A549 (cell line): ENCODE results near the gene AIF1L. TPM values are rescaled to one million over a fixed set of nuclear protein-coding genes. Genes with fewer than 3 reads are reported as not detected.

Experiments used
- ATAC-seq, 2 experiments: fragments of 200-7000 bp in 1 of 2; fragments of >200 bp in 1 of 2; cut with Nextera tagmentation in 1 of 2; cut with Tn5 transposase in 1 of 2; 3 replicates each; pipeline versions ENCODE4 v1.8.0 to v1.9.1; 2018 to 2020; ENCODE audit warnings: mild to moderate bottlenecking in 1 of 2, moderate library complexity in 1 of 2
- CTCF ChIA-PET: fragments of 300-600 bp; sonication (Branson Sonifier 250); formaldehyde crosslinking; extraction: SDS; loops from one replicate; lab custom pipeline; 2021; ENCODE audit warnings: antibody characterized with exemption, inconsistent platforms; lab: Yijun Ruan, JAX
- POLR2A ChIA-PET: fragments of 350-600 bp; formaldehyde crosslinking; extraction: SDS; loops from one replicate; lab custom pipeline; 2021; ENCODE audit warnings: antibody characterized with exemption, inconsistent platforms; lab: Yijun Ruan, JAX
- DNase-seq, 2 experiments: peaks; one replicate each; pipeline versions ENCODE4 v3.0.0 to v3.0.0-alpha.2; 2011 to 2016; ENCODE audit warnings: low read depth in 1 of 2, low spot score in 1 of 2
- FAIRE-seq: peaks from 2 replicates; lab custom pipeline; 2011; peaks lifted over from hg19 to GRCh38; lab: Jason Lieb, UNC
- H3K27ac ChIP-seq, 2 experiments: fragments of >200 bp; sonication (Bioruptor Twin); formaldehyde crosslinking; 3 replicates each; pipeline ENCODE4 v1.5.1; 2016 to 2017
- H3K4me1 ChIP-seq: fragments of >200 bp; sonication (Bioruptor Twin); formaldehyde crosslinking; 3 replicates; pipeline ENCODE4 v1.6.1; 2016
- H3K4me2 ChIP-seq: fragments of >200 bp; sonication (Bioruptor Twin); formaldehyde crosslinking; 3 replicates; pipeline ENCODE4 v1.6.1; 2016
- H3K4me3 ChIP-seq: fragments of >200 bp; sonication (Bioruptor Twin); formaldehyde crosslinking; 3 replicates; pipeline ENCODE4 v1.5.1; 2016
- H3K9me3 ChIP-seq: fragments of >200 bp; sonication (Bioruptor Twin); formaldehyde crosslinking; 3 replicates; pipeline ENCODE4 v1.6.1; 2016
- EHF ChIP-seq: fragments of 250-450 bp; sonication (Bioruptor Pico); IDR thresholded peaks from 2 replicates; pipeline ENCODE4 v1.5.0; 2020; ENCODE audit warnings: mild to moderate bottlenecking
- EP300 ChIP-seq, 2 experiments: fragments of >200 bp; sonication (Bioruptor Twin); formaldehyde crosslinking; IDR thresholded peaks; 2 replicates in 1 of 2; 3 replicates in 1 of 2; pipeline ENCODE4 v1.6.1; 2016 to 2017
- FOSL2 ChIP-seq, 2 experiments: fragments of 450-650 bp in 1 of 2; fragments of >200 bp in 1 of 2; sonication (Bioruptor Twin) in 1 of 2; formaldehyde crosslinking; IDR thresholded peaks; 2 replicates each; pipeline versions ENCODE4 v1.5.0 to v1.6.1; 2016 to 2020; ENCODE audit warnings: mild to moderate bottlenecking in 1 of 2, moderate library complexity in 1 of 2
- GATA3 ChIP-seq: IDR thresholded peaks from 2 replicates; pipeline ENCODE4 v1.6.1; 2012; ENCODE audit warnings: borderline replicate concordance
- HEYL ChIP-seq: fragments of 250-450 bp; sonication (Bioruptor Pico); IDR thresholded peaks from 2 replicates; pipeline ENCODE4 v1.8.0; 2021; ENCODE audit warnings: mild to moderate bottlenecking, moderate library complexity
- HMGXB4 ChIP-seq: fragments of 250-450 bp; sonication (Bioruptor Pico); IDR thresholded peaks from 2 replicates; pipeline ENCODE4 v1.5.0; 2021; ENCODE audit warnings: mild to moderate bottlenecking, moderate library complexity, borderline replicate concordance
- HOXB13 ChIP-seq: fragments of 250-450 bp; sonication (Bioruptor Pico); IDR thresholded peaks from 2 replicates; pipeline ENCODE4 v1.5.0; 2020; ENCODE audit warnings: low read depth, mild to moderate bottlenecking, moderate library complexity
- HOXB5 ChIP-seq: fragments of 250-450 bp; sonication (Bioruptor Pico); IDR thresholded peaks from 2 replicates; pipeline ENCODE4 v1.5.0; 2020; ENCODE audit warnings: mild to moderate bottlenecking, moderate library complexity
- KDM1A ChIP-seq: fragments of 200-600 bp; sonication (generic); IDR thresholded peaks from 2 replicates; pipeline ENCODE4 v1.6.1; 2016; ENCODE audit warnings: low read depth, mild to moderate bottlenecking
- PHF8 ChIP-seq: fragments of 200-600 bp; sonication (generic); IDR thresholded peaks from 2 replicates; pipeline ENCODE4 v1.6.1; 2016; ENCODE audit warnings: low read depth, mild to moderate bottlenecking, antibody characterized with exemption, moderate library complexity, borderline replicate concordance
- RAD21 ChIP-seq, 2 experiments: fragments of >200 bp in 1 of 2; sonication (Bioruptor Twin) in 1 of 2; formaldehyde crosslinking in 1 of 2; IDR thresholded peaks in 1 of 2; conservative IDR thresholded peaks in 1 of 2; 2 replicates in 1 of 2; 3 replicates in 1 of 2; pipeline ENCODE4 v1.6.1; 2012 to 2018; ENCODE audit warnings: inconsistent platforms in 1 of 2
- RARB ChIP-seq: fragments of 250-450 bp; sonication (Bioruptor Pico); IDR thresholded peaks from 2 replicates; pipeline ENCODE4 v1.8.0; 2021; ENCODE audit warnings: mild to moderate bottlenecking, moderate library complexity
- RCOR1 ChIP-seq: fragments of 150-350 bp; IDR thresholded peaks from 2 replicates; pipeline ENCODE4 v1.6.1; 2014; ENCODE audit warnings: antibody characterized with exemption, low read length, low read depth
- SMC3 ChIP-seq: fragments of >200 bp; sonication (Bioruptor Twin); formaldehyde crosslinking; IDR thresholded peaks from 3 replicates; pipeline ENCODE4 v1.6.1; 2018; ENCODE audit warnings: inconsistent platforms
- TFCP2L1 ChIP-seq: fragments of 250-450 bp; sonication (Bioruptor Pico); IDR thresholded peaks from 2 replicates; pipeline ENCODE4 v1.5.0; 2021; ENCODE audit warnings: mild to moderate bottlenecking
- ZC3H11A ChIP-seq: fragments of 450-650 bp; IDR thresholded peaks from 2 replicates; pipeline ENCODE4 v1.6.1; 2014; ENCODE audit warnings: antibody characterized with exemption, mild to moderate bottlenecking
- ZSCAN20 ChIP-seq: fragments of 250-450 bp; sonication (Bioruptor Pico); IDR thresholded peaks from 2 replicates; pipeline ENCODE4 v1.8.0; 2022; ENCODE audit warnings: mild to moderate bottlenecking, moderate library complexity
- WGBS: methylation state at CpG from one replicate; pipeline ENCODE4 v1.1.6; 2017; ENCODE audit errors: missing lambda C conversion rate; 5-methylcytosine and 5-hydroxymethylcytosine counted together
- polyA plus RNA-seq, 4 experiments: library from polyadenylated mRNA; depleted of rRNA in 3 of 4; stranded (reverse); fragments of >200 nt; fragmentation: RNase III in 1 of 4; extraction: RNeasy Plus Mini Kit Qiagen cat#74134 plus additional on column Dnase treatment in 1 of 4; gene quantifications; 2 replicates in 3 of 4; 3 replicates in 1 of 4; pipeline ENCODE4 v1.2.3, GENCODE V29; 2011 to 2017

AIF1L gene
- polyA plus RNA-seq, 2 of the 4 experiments (the other 2 are of a cell fraction) = 1.6 to 2.8 TPM

GRCh38 chr9:131048332-131048731 lies 48.0 kb upstream of the AIF1L start:
- 82% methylated on average over 6 of the region's 6 CpGs for WGBS
- TF ChIP-seq HEYL = no peak
- TF ChIP-seq SMC3 = no peak
- TF ChIP-seq EP300 (IDR thresholded peaks at IDR 0.05) = no peak
- TF ChIP-seq HOXB13 = no peak
- no peak for TF ChIP-seq PHF8
- TF ChIP-seq, all 56 proteins: peak for 0
- FAIRE-seq = no peak

DNA sequence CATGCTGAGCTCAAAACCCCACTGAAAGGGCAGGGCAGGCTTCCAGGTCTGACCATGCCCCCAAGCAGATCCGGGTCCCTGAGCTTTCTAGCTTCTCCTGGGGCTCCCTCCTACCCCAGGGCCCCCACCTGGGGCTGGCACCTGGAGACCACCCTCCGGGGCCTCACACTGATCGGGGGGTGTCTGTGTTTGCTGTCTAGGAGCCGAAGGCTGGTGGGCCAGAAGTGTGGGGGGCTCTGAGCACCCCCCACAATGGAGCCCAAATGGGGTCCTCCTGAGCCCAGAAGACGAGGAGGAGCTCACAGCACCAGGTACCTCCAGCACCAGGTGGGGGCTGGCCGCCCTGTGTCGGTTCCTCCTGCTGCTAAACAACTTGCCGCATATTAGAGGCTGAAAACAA lies 47.5 kb upstream of the AIF1L start:
- FAIRE-seq (no peak), DNase-seq (no peak), ATAC-seq (no peak)
- no peaks in the 10 kb centered on the region for H3K4me1 ChIP-seq
- H3K4me2 ChIP-seq = no peak overlapping the region
- TF ChIP-seq KDM1A (no peak), RAD21 (conservative IDR thresholded peaks at IDR 0.05 in 1 of 2, IDR thresholded peaks at IDR 0.05 in 1 of 2) (no peak)
- no peaks in the 10 kb centered on the region for H3K9me3 ChIP-seq
- ChIA-PET CTCF (interaction anchor here (0.9 to 8.2 kb wide), 14 partner anchors 7 to 351 kb away, joined by 3 to 146 read pairs (median 5); no protein-coding TSS in a partner anchor), POLR2A (no interaction called here)
- H3K27ac ChIP-seq = no peak overlapping the region
- H3K4me3 ChIP-seq = no peak overlapping the region
- 97% methylated on average over 4 of the region's 8 CpGs for WGBS

More at GRCh38 chr9:131048332-131048731, 48.0 kb upstream of the AIF1L start:
- Histone ChIP-seq H3K4me2 (no peak overlapping the region), H3K4me3 (no peak overlapping the region), H3K4me1 (no peaks in the 10 kb centered on the region), H3K9me3 (no peaks in the 10 kb centered on the region), H3K27ac (no peak overlapping the region)
- ATAC-seq (no peak), DNase-seq (no peak)
- ChIA-PET CTCF (interaction anchor here (1.3 to 8.2 kb wide), 12 partner anchors 9 to 350 kb away, joined by 4 to 146 read pairs (median 12); no protein-coding TSS in a partner anchor), POLR2A (no interaction called here)

DNA sequence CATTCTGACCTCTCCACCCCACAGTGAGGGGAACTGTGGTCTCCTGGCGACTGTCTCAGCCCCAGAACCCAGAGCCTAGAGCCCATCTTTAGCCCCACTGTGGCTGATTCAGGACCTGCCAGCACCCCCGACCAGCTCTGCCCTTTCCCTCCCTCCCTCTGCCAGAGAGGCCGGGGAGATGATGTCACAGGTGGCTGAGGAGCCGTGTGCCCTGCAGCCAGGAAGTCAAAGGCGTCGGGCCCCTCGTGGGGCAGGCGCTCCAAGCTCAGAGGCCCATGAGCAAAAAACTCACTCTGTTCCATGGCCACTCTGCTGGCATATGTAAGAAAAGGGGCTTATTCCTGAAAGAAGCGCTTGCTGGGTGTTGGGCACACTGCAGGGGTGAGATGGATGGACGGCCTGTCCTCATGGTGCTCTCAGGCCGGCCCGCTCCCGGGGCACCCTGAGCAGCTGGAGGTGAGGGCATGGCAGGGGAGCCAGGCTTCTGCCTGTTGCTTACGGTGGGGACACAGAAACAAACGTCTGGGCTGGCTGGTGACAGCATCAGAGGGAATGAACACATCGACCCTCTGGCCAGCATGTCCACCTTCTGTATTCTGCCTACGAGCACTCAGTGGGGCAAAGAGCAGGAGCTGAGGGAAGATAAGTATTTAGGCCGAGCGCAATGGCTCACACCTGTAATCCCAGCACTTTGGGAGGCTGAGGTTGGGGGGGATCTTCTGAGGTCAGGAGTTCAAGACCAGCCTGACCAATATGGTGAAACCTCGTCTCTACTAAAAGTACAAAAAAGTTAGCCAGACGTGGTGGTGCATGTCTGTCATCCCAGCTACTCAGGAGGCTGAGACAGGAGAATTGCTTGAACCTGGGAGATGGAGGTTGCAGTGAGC lies 46.3 kb upstream of the AIF1L start:
- TF ChIP-seq EHF (CRISPR knock-in tag) (no peak), TFCP2L1 (no peak), GATA3 (no peak), HOXB5 (no peak), ZSCAN20 (CRISPR knock-in tag) (no peak), RCOR1 (no peak), HMGXB4 (CRISPR knock-in tag) (no peak), FOSL2 (IDR thresholded peaks at IDR 0.05) (no peak), FOSL2 (CRISPR knock-in tag; IDR thresholded peaks at IDR 0.05) (no peak)
- FAIRE-seq (no peak), DNase-seq (no peak), ATAC-seq (no peak)
- no peaks in the 10 kb centered on the region for H3K9me3 ChIP-seq
- WGBS = 76% methylated on average over 21 of the region's 21 CpGs
- H3K4me1 ChIP-seq = no peaks in the 10 kb centered on the region
- ChIA-PET CTCF (interaction anchor here (0.8 to 8.2 kb wide), 15 partner anchors 7 to 287 kb away, joined by 3 to 146 read pairs (median 5); no protein-coding TSS in a partner anchor), POLR2A (no interaction called here)
- no peak overlapping the region for H3K4me3 ChIP-seq
- no peak overlapping the region for H3K4me2 ChIP-seq
- no peak overlapping the region for H3K27ac ChIP-seq

DNA sequence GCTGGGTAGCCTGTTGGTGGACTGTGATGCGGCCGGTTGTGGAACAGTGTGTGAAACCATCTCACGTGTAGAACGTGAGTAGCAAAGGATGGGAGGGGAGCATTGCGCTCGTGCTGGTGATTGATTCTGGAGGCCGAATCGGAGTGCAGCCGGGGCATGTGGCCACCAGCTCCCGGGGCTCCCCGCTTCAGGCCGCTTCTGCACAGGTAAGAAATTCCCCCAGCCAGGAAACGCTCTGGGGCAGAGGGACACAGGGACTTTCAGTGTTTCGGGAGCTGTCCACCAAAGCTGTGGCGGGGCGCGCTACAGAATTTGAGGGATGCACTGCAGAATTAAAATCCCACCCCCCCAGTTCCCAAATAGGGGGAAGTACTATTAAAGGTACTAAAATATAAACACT lies 45.5 kb upstream of the AIF1L start:
- no peak for TF ChIP-seq RARB (CRISPR knock-in tag)
- TF ChIP-seq ZC3H11A = no peak
- TF ChIP-seq, all 56 proteins: peak for 0
- FAIRE-seq = no peak

More for the DNA sequence above, 45.5 kb upstream of the AIF1L start:
- ChIA-PET CTCF (interaction anchor here (0.8 to 8.2 kb wide), 8 partner anchors 6 to 286 kb away, joined by 3 to 146 read pairs (median 10); no protein-coding TSS in a partner anchor), POLR2A (no interaction called here)
- DNase-seq (no peak), ATAC-seq (no peak)
- H3K27ac ChIP-seq = no peak overlapping the region
- no peak overlapping the region for H3K4me2 ChIP-seq
- no peaks in the 10 kb centered on the region for H3K4me1 ChIP-seq
- no peak overlapping the region for H3K4me3 ChIP-seq
- H3K9me3 ChIP-seq = no peaks in the 10 kb centered on the region
- 88% methylated on average over 17 of the region's 17 CpGs for WGBS
